Esophagus muscularis mucosa (tissue), 3 donors: ENCODE results near the gene PDGFRB.

Experiments used
- EP300 ChIP-seq: sonication (generic); formaldehyde crosslinking; IDR thresholded peaks from one replicate; pipeline ENCODE4 v1.6.1; 2017; ENCODE audit warnings: antibody characterized with exemption
- TF ChIP-seq, protein P1 (sequence below), 3 experiments: fragments of 200-600 bp in 2 of 3; fragments of 450-650 bp in 1 of 3; sonication (generic) in 2 of 3; IDR thresholded peaks; one replicate each; pipeline ENCODE4 v1.5.1; 2017 to 2019; ENCODE audit warnings: antibody characterized with exemption in 3 of 3, mild to moderate bottlenecking in 2 of 3, moderate library complexity in 1 of 3

DNA sequence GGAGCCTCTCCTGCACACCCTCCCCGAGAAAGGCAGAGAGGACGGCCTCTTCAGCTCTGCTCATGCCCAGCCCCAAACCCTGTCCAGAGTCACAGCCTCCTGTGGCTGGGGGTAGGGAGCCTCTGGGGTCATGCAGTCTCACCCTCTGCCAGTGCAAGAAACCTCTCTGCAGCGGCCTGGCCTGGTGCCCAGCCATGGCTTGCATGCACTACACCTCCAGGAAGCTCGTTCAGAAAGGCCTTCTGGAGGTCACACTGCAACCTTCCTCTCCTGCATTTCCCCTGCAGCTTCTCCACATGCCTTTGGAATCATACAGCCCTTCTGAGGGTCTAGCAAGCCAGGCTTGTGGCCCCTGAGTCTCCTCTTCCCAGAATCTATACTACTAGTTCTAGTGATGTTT is 87.2 kb downstream of the PDGFRB start:
- TF ChIP-seq, protein P1, sequence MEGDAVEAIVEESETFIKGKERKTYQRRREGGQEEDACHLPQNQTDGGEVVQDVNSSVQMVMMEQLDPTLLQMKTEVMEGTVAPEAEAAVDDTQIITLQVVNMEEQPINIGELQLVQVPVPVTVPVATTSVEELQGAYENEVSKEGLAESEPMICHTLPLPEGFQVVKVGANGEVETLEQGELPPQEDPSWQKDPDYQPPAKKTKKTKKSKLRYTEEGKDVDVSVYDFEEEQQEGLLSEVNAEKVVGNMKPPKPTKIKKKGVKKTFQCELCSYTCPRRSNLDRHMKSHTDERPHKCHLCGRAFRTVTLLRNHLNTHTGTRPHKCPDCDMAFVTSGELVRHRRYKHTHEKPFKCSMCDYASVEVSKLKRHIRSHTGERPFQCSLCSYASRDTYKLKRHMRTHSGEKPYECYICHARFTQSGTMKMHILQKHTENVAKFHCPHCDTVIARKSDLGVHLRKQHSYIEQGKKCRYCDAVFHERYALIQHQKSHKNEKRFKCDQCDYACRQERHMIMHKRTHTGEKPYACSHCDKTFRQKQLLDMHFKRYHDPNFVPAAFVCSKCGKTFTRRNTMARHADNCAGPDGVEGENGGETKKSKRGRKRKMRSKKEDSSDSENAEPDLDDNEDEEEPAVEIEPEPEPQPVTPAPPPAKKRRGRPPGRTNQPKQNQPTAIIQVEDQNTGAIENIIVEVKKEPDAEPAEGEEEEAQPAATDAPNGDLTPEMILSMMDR (IDR thresholded peaks at IDR 0.05), result no peak
- TF ChIP-seq EP300, result no peak
